DLD1 (cell line): ENCODE measurements around the gene TTLL11.
"Not testable (repeated sequence)": the region's sequence is repeated elsewhere in the genome, so short reads cannot be mapped to it uniquely, and the experiment has no call there.

Experiments
- in situ Hi-C: cut with HindIII; loops from 2 replicates; pipeline ENCODE4 v1.10.0; 2017; ENCODE audit warnings: low sequenced_read_pairs

Gene TTLL11

DNA sequence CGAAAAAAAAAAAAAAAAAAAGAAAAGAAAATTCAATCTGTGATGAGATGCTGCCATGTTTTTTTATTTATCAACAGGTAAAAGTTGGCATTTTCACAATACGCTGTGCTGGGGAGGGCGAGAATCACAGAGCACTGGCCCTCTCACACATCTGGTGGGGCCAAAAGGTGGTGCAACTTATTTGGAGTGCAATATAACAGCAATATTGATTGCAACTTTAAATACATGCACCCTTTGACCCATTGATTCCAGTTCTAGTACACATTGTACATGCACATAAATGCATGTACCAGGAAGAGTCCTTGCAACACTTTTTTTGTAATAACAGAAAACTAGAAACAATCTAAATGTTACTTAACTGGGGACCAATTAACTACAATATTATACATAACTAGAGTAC lies 282.6 kb downstream of the TTLL11 start:
- in situ Hi-C loops, result no loop called here

GRCh38 chr9:121809356-121810050 lies 283.6 kb downstream of the TTLL11 start:
- in situ Hi-C loops, result no loop called here

DNA sequence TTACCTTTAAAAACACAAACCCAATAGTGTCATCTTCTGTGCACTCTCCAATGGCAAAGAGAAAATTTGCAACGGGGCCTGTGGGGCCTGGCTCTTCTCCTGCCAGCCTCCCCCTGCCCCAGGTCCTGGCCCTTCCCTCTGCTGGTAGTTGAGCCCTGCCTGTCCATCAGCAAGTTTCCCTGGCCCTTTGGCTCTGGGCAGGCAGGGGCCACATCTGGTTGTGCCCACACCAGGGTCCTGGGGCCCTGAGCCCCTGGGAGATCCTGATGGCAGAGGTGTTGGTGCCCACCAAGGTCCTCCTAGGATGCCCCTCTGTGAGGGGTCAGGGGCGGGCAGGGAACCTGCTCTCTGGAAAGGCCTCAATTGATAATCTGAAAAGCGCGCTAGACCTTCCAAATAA lies 284.3 kb downstream of the TTLL11 start:
- in situ Hi-C loops, result no loop called here

GRCh38 chr9:121807823-121808278 lies 285.3 kb downstream of the TTLL11 start:
- in situ Hi-C loops, result no loop called here

GRCh38 chr9:121807069-121807822 lies 285.9 kb downstream of the TTLL11 start:
- in situ Hi-C loops, result no loop called here

GRCh38 chr9:121802753-121803152 lies 290.4 kb downstream of the TTLL11 start:
- in situ Hi-C loops, result no loop called here

- in situ Hi-C loops, result no loop called here
Observed at GRCh38 chr9:121801579-121801978, 291.5 kb downstream of the TTLL11 start.

GRCh38 chr9:121800376-121800775 lies 292.7 kb downstream of the TTLL11 start:
- in situ Hi-C loops, result no loop called here

DNA sequence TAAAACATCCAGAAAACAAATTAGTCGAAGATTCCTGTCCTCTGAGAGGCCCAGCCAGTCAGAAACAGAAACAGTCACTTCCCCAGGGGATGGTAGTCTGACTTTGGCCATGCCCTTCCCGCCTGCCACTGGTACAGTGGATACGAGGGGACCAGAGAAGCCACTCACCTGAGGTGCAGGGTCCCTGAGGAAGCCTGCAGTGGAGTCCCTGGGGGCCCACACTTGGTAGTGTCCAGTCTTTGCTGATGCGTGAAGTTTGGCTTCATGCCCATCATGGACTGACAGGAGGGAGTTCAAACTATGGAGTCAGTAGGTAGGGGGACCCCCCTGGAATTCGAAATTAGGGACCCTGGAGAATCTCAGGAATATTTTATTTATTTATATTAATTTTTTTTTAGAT lies 294.2 kb downstream of the TTLL11 start:
- in situ Hi-C loops, result no loop called here

- in situ Hi-C loops, result no loop called here
Observed at GRCh38 chr9:121797081-121797480, 296.0 kb downstream of the TTLL11 start.

GRCh38 chr9:121794334-121794733 lies 298.8 kb downstream of the TTLL11 start:
- in situ Hi-C loops, result not testable (repeated sequence)

GRCh38 chr9:121792476-121792875 lies 300.6 kb downstream of the TTLL11 start:
- in situ Hi-C loops, result not testable (repeated sequence)

DNA sequence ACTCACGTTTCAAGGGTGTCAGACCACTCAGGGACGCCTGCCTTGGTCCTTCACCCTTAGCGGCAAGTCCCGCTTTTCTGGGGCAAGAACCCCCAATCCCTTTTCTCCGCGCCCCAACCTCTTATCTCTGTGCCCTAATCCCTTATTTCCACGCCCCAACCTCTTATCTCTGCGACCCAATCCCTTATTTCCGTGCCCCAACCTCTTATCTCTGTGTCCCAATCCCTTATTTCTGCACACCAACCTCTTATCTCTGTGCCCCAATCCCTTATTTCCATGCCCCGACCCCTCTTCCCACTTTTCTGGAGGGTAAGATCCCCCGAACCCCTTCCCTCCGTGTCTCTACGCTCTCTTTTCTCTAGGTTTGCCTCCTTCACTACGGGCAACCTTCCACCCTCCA lies 302.3 kb downstream of the TTLL11 start:
- in situ Hi-C loops, result no loop called here

- in situ Hi-C loops, result loop anchor here (10.0 kb wide), 1 partner anchor 94 kb away; no protein-coding TSS in a partner anchor
Observed at GRCh38 chr9:121788686-121789366, 304.3 kb downstream of the TTLL11 start.

- in situ Hi-C loops, result loop anchor here (10.0 kb wide), 1 partner anchor 92 kb away; no protein-coding TSS in a partner anchor
Observed at GRCh38 chr9:121786998-121787422, 306.1 kb downstream of the TTLL11 start.

DNA sequence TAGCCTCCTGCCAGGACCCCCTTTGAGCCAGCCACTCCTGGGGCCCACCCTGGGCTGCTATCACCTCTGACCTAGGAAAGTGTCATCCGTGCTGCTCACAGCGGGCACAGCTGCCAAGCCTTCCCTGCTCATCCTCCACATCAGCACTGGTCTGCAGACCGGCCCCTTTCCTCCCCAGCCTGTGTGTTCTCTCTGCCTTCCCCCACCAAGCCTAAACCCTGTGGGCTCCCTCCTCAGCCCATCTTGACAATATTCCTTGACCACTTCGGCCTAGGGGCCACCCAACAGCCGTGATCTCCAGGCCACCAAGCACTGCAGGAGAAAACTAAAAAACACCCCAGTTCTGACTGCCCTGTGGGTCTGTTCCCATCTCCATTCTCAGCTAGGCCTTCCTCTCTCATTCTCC lies 306.6 kb downstream of the TTLL11 start:
- in situ Hi-C loops, result loop anchor here (10.0 kb wide), 1 partner anchor 92 kb away; no protein-coding TSS in a partner anchor

- in situ Hi-C loops, result loop anchor here (10.0 kb wide), 1 partner anchor 91 kb away; no protein-coding TSS in a partner anchor
Observed at GRCh38 chr9:121785673-121786542, 307.2 kb downstream of the TTLL11 start.

DNA sequence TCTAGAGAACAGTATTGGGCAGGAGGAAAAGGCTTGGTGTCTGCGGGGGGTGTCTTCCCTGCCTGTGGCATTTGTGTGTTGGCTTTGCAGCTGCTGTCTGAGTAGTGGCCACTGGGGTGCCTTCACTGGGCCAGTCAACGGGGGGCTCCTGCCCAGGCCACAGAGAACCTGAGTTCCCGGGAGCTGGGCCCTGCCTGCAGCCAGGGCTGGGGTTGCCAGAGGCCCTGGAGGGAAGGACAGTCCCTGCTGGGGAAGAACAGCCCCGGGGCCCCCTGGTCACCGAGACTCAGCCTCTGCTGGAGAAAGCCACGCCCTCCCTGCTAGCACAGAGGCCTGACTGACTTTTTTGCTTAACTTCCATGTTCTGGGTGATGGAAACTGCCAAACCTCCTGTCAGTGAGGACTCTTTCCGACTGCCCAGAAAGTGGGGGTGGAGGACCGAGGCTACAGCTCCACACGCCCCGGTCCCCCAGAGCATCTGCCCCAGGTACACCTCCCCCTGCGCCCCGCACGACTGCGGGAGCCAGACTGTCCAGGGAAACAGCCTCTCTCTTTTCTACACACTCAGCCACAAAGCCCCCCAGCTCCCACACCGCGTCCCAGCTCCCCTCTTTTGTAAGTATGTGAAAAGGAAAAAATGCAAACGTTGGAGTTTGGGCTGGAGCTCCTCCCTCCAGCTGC lies 308.2 kb downstream of the TTLL11 start:
- in situ Hi-C loops, result loop anchor here (10.0 kb wide), 1 partner anchor 90 kb away; no protein-coding TSS in a partner anchor
